ENCODE measurements around the gene POR.

The POR gene

GRCh38 chr7:75916685-75917634 lies 2.0 kb downstream of the POR start:
- DNase-seq (ENCODE audit: low read depth), result no peak

- DNase-seq (ENCODE audit: low read depth), result no peak
Observed at GRCh38 chr7:75920431-75921161, 5.6 kb downstream of the POR start.

DNA sequence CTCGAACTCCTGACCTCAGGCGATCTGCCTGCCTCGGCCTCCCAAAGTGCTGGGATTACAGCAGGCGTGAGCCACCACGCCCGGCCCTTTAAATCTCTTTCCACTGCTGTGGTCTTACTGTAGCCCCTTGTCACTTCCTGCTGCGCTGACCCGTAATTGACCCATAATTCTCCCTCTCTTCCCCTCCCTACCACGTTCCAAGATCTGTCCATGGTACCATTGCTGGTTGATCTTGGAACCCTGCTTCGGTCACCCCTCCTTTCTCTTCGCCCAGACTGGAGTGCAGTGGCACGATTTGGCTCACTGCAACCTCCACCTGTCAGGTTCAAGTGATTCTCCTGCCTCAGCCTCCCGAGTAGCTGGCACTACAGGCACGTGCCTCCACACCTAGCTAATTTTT lies 6.5 kb downstream of the POR start:
- no peak for DNase-seq (ENCODE audit: low read depth)

DNA sequence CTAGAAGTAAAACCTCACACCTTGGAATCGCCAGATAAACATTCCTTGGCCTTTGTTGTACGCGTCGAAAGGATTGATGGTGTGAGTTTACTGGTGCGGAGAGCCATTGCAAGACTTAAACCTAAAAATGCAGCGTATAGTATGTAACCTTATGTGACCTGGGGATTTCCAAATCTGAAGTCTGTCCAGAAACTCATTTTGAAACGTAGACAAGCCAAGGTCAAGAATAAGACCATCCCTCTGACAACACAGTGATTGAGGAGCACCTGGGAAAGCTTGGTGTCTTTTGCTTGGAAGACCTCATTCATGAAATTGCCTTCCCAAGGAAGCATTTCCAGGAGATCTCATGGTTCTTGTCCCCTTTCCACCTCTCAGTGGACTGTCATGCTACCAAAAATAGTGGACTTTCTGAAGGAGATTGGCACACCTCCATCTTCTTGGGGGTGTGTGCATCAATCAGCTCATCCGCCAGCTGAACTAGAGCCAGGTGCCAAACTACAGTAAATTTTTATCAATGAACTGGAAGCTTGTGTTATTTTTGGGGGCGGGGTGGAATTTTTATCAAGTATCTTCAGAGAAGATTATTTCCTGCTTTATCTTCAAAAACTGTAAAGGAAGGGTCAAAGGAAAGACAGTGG lies 8.1 kb downstream of the POR start:
- no peak for DNase-seq (ENCODE audit: low read depth)

- no peak for DNase-seq (ENCODE audit: low read depth)
Observed at GRCh38 chr7:75924256-75924655, 9.3 kb downstream of the POR start.

DNA sequence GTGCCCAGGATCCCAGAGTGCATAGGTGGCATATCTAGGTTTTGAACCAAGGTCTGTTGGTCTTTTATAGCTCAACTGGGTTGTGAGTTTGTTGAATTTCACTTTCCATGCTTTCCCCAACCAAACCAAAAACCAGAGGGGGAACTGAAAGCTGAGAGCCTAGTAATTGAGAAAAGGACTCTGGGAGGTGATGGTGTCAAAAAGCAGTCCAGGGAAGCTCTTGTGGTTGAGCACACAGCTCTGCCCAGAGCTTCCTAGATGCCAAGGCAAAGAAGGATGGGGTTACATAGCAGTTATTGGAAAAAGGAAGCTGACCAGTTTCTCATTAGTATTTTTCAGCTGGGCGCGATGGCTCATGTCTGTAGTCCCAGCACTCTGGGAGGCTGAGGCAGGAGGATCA lies 9.9 kb downstream of the POR start:
- DNase-seq (ENCODE audit: low read depth), result no peak

- no peak for DNase-seq (ENCODE audit: low read depth)
Observed at GRCh38 chr7:75925717-75926435, 10.9 kb downstream of the POR start.

DNA sequence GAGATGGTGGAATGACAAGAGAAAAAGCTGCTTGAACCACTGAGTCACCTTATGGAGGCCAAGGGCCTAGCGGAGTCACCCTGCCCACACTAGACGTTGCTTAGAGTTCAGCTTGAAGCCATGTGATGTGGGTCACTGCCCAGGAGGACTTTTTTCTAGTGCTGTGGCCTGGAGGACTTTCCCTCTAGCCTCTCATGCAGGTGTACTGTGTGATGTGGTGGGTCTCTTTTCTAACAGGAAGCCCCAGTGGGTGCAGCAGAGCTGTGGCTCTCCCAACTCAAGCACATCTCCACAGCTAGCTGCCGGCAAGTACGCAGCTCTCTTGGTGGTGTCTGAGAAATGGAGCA lies 13.6 kb downstream of the POR start:
- no peak for DNase-seq (ENCODE audit: low read depth)

DNA sequence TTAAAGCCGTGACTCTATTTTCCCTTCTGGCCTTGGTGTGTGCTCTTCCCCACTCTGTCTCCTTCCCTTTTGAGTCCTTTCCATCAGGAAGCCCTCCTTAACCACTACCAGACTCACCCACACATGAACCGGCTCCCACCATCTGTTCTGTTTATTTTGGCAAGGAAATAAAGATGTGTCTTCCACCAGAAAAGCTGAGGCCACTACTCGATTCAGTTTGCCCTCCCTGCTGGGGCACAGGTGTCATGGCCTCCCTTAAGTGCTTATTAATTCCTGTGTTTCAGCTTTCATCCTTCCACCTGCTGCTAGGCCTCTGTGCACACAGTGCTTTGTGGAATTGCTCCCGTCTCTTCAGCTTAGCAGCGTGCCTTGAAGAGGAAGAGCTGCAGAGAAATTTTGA lies 16.7 kb downstream of the POR start:
- no peak for DNase-seq (ENCODE audit: low read depth)

- no peak for DNase-seq (ENCODE audit: low read depth)
Observed at GRCh38 chr7:75937958-75938786, 23.2 kb downstream of the POR start.

DNA sequence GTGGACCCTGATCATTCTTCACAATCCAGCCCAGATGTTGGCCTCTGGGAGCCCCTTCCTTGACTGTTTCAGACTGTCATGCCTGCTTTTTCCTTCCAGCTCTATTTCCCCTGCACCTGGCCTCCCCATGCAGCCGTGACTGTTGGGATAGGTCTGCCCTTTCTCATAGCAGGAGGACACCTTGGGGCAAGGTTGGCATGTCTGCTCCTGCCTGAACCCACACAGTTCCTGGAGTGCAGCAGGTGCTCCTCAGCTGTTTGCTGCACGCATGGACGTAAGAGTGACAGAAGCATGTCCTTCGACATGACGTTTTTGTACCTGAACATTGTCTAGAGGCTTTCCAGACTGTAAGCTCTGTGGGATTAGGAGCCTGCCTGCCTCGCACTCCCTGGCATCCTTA lies 24.0 kb downstream of the POR start:
- DNase-seq (ENCODE audit: low read depth), result no peak

- DNase-seq (ENCODE audit: low read depth), result no peak
Observed at GRCh38 chr7:75943864-75944263, 28.9 kb downstream of the POR start.

GRCh38 chr7:75944507-75944906 lies 29.6 kb downstream of the POR start:
- DNase-seq (ENCODE audit: low read depth), result no peak

GRCh38 chr7:75945297-75946168 lies 30.6 kb downstream of the POR start:
- DNase-seq (ENCODE audit: low read depth), result no peak

GRCh38 chr7:75946207-75946855 lies 31.4 kb downstream of the POR start:
- DNase-seq (ENCODE audit: low read depth), result no peak

DNA sequence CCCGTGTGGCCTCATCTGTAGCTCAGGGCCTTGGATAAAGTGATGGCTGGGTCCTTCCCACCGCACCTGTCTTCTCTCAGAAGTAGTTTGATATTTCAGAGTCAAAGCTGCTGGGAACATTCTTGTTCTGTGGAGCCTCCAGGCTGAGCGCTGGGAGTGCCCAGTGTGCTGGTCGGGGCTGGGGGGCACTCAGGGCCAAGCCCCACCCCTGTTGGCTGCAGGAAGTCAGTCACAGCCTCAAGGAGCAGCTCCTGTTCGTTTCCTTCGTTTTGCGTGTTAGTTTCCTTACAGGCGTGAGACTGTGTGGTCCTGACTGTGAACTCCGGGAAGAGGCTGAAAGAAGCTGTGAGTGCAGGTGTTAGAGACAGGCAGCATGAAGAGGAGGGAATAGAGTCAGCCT lies 33.2 kb downstream of the POR start:
- no peak for DNase-seq (ENCODE audit: low read depth)

DNA sequence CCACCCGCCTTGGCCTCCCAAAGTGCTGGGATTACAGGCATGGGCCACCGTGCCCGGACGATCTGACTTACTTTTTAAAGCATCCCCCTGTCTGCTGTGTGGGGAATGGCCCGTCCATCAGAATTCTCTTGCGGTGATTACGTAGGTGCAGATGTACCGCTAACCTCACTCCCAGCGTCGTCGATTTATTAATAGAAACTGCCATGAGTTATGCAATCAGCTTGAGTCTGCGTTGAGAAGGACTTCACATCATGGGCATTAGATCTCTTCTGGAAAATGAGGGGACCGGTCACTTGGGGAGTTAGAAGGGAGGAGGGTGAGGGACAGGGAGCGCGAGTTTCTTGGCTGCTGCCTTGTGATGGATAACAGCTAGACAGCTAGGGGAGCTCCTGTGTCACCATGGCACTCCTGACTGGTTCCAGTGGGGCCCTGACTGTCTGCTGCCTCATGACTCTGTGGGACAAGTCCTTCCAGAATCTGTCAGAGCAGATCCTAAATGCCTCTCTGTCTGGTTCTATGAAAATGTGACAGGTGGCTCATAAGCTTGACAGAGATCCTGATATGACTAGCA lies 35.2 kb downstream of the POR start:
- DNase-seq (ENCODE audit: low read depth), result no peak

- no peak for DNase-seq (ENCODE audit: low read depth)
Observed at GRCh38 chr7:75951506-75951905, 36.6 kb downstream of the POR start.

- no peak for DNase-seq (ENCODE audit: low read depth)
Observed at GRCh38 chr7:75953431-75953830, 38.5 kb downstream of the POR start.

DNA sequence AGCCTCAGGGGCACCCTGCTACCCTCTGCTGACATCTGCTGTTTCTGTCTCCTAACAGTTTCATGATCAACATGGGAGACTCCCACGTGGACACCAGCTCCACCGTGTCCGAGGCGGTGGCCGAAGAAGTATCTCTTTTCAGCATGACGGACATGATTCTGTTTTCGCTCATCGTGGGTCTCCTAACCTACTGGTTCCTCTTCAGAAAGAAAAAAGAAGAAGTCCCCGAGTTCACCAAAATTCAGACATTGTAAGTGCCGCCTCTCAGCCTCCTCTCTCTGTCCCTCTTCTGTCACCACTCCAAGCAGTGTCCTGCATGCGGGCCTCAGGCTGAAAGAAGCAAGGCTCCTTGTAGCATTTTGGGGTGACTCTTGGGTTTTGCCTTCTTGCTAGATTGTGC lies 39.0 kb downstream of the POR start:
- DNase-seq (ENCODE audit: low read depth), result no peak
